Measurements from ENCODE around the gene OR5K2. TPM values are rescaled to one million over a fixed set of nuclear protein-coding genes. Genes with fewer than 3 reads are reported as not detected.

The OR5K2 gene
- total and polyA plus RNA-seq, 2 donors (not counting 1 experiment from before 2014, with no cell fraction given), result not detected

- ChIA-PET CTCF (interaction anchor here (0.6 kb wide), 1 partner anchor 463 kb away, joined by 3 read pairs; no protein-coding TSS in a partner anchor), POLR2A (no interaction called here)
- no peaks in the 10 kb centered on the region for H4K20me1 ChIP-seq (ENCODE audit: control insufficient read depth, insufficient read depth, low read length, poor library complexity, severe bottlenecking)
- DNase-seq, result no peak
- H2AFZ ChIP-seq (ENCODE audit: insufficient read depth, low read depth, low read length, poor library complexity, severe bottlenecking), result no peak overlapping the region
- Mint-ChIP-seq H3K4me1 (no peaks in the 10 kb centered on the region), H3K9me3 (ENCODE audit: insufficient read depth) (no peaks in the 10 kb centered on the region), H3K27me3 (no peaks in the 10 kb centered on the region), H3K27ac (no peak overlapping the region), H3K4me3 (no peak overlapping the region)
- ATAC-seq (ENCODE audit: low read depth), result no peak
- no peak overlapping the region for H3K27ac ChIP-seq (ENCODE audit: low read length in 2 of 2)
- H3K27me3 ChIP-seq (replicated peaks in 1 of 4; ENCODE audit: control extremely low read depth in 1 of 4, control insufficient read depth in 3 of 4, insufficient read depth in 4 of 4, low read length in 3 of 4), result no peaks in the 10 kb centered on the region
- H3K4me2 ChIP-seq (replicated peaks; ENCODE audit: low read depth, low read length, poor library complexity, severe bottlenecking), result no peak overlapping the region
- H3K4me1 ChIP-seq (ENCODE audit: control insufficient read depth in 2 of 2, insufficient read depth in 2 of 2, low read length in 2 of 2), result no peaks in the 10 kb centered on the region
- H3K9ac ChIP-seq (ENCODE audit: low read length), result no peak overlapping the region
- H3K79me2 ChIP-seq (ENCODE audit: control insufficient read depth, insufficient read depth, low read length), result no peaks in the 10 kb centered on the region
- intact Hi-C loops (cut with micrococcal nuclease), result no loop called here
- no peaks in the 10 kb centered on the region for H3K9me3 ChIP-seq (ENCODE audit: control extremely low read depth in 1 of 3, control insufficient read depth in 2 of 3, insufficient read depth in 1 of 3, low read length in 2 of 3)
- 100% methylated on average over 2 of the region's 5 CpGs for WGBS (ENCODE audit: insufficient coverage)
- H3K4me3 ChIP-seq (ENCODE audit: control extremely low read depth in 1 of 5, extremely low read depth in 1 of 5, insufficient read depth in 1 of 5, low read depth in 2 of 5, low read length in 4 of 5), result no peak overlapping the region
- no peak for TF ChIP-seq EZH2 (IDR thresholded peaks at IDR 0.05; ENCODE audit: borderline replicate concordance, insufficient read depth, low read depth, low read length, poor library complexity, severe bottlenecking)
- no peak for TF ChIP-seq CTCF (IDR thresholded peaks at IDR 0.05)
- H3K36me3 ChIP-seq (replicated peaks in 1 of 2; ENCODE audit: control extremely low read depth in 1 of 2, control insufficient read depth in 1 of 2, extremely low read depth in 1 of 2, insufficient read depth in 2 of 2, low read length in 1 of 2), result no peaks in the 10 kb centered on the region
These were observed 4.5 kb downstream of the OR5K2 start for GRCh38 chr3:98501863-98502576.

DNA sequence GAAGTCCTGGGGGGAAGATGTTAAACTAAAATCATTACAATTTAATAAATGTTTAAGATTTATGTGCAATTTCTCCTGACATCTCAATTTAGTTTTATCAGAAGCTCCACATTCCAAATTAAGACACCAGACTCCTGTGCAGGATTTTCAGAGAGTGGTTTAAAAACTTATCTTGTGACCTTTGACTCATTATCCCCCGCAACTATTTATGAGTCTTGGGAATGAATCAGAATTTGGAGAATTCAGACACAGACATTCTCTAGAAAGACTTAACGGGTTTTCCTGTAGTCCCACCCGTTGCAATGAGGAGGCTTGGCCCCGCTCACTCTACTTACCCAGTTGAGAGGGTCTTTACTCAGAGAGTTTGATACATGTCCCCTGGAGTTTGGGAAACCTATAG is 7.1 kb downstream of the OR5K2 start:
- intact Hi-C loops (cut with micrococcal nuclease), result no loop called here
- H3K4me1 ChIP-seq (ENCODE audit: control insufficient read depth in 2 of 2, insufficient read depth in 2 of 2, low read length in 2 of 2), result no peaks in the 10 kb centered on the region
- DNase-seq (no peak), ATAC-seq (ENCODE audit: low read depth) (no peak)
- Mint-ChIP-seq H3K4me3 (no peak overlapping the region), H3K9me3 (ENCODE audit: insufficient read depth) (no peaks in the 10 kb centered on the region), H3K27me3 (no peaks in the 10 kb centered on the region), H3K27ac (no peak overlapping the region), H3K4me1 (no peaks in the 10 kb centered on the region)
- no peak overlapping the region for H3K27ac ChIP-seq (ENCODE audit: low read length in 2 of 2)
- TF ChIP-seq EZH2 (IDR thresholded peaks at IDR 0.05; ENCODE audit: borderline replicate concordance, insufficient read depth, low read depth, low read length, poor library complexity, severe bottlenecking) (no peak), CTCF (IDR thresholded peaks at IDR 0.05) (no peak)
- no CpG with 5 or more reads among the region's 4 CpGs for WGBS (ENCODE audit: insufficient coverage)
- H2AFZ ChIP-seq (ENCODE audit: insufficient read depth, low read depth, low read length, poor library complexity, severe bottlenecking), result no peak overlapping the region
- no peaks in the 10 kb centered on the region for H3K79me2 ChIP-seq (ENCODE audit: control insufficient read depth, insufficient read depth, low read length)
- H4K20me1 ChIP-seq (ENCODE audit: control insufficient read depth, insufficient read depth, low read length, poor library complexity, severe bottlenecking), result no peaks in the 10 kb centered on the region
- H3K4me2 ChIP-seq (replicated peaks; ENCODE audit: low read depth, low read length, poor library complexity, severe bottlenecking), result no peak overlapping the region
- H3K36me3 ChIP-seq (replicated peaks in 1 of 2; ENCODE audit: control extremely low read depth in 1 of 2, control insufficient read depth in 1 of 2, extremely low read depth in 1 of 2, insufficient read depth in 2 of 2, low read length in 1 of 2), result peaks cover 3 to 4% of the 10 kb centered on the region in 2 experiments
- no peak overlapping the region for H3K4me3 ChIP-seq (ENCODE audit: control extremely low read depth in 1 of 5, extremely low read depth in 1 of 5, insufficient read depth in 1 of 5, low read depth in 2 of 5, low read length in 4 of 5)
- H3K27me3 ChIP-seq (replicated peaks in 1 of 4; ENCODE audit: control extremely low read depth in 1 of 4, control insufficient read depth in 3 of 4, insufficient read depth in 4 of 4, low read length in 3 of 4), result no peaks in the 10 kb centered on the region
- ChIA-PET CTCF (no interaction called here), POLR2A (no interaction called here)
- no peak overlapping the region for H3K9ac ChIP-seq (ENCODE audit: low read length)
- H3K9me3 ChIP-seq (ENCODE audit: control extremely low read depth in 1 of 3, control insufficient read depth in 2 of 3, insufficient read depth in 1 of 3, low read length in 2 of 3), result no peaks in the 10 kb centered on the region

Measured in B cell (primary cell).